Bronchial smooth muscle cell (primary cell): ENCODE results near the gene OPN1MW3. TPM values are rescaled to one million over a fixed set of nuclear protein-coding genes. Genes with fewer than 3 reads are reported as not detected.

ENCODE experiments used
- total RNA-seq: library from RNA; depleted of rRNA; stranded (reverse); fragments of >200 nt; gene quantifications from 2 replicates; pipeline ENCODE4 v1.2.1, GENCODE V29; 2014

Gene OPN1MW3
- not detected in 2 replicates for total RNA-seq

GRCh38 chrX:154257282-154257681 lies at the start of gene OPN1MW3:
Gene OPN1MW3, plus strand, starts transcription at chrX:154257582. Its CDS starts 38 bp downstream, at chrX:154257620.

DNA sequence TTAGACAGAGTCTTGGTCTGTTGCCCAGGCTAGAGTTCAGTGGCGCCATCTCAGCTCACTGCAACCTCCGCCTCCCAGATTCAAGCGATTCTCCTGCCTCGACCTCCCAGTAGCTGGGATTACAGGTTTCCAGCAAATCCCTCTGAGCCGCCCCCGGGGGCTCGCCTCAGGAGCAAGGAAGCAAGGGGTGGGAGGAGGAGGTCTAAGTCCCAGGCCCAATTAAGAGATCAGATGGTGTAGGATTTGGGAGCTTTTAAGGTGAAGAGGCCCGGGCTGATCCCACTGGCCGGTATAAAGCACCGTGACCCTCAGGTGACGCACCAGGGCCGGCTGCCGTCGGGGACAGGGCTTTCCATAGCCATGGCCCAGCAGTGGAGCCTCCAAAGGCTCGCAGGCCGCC lies 37.9 kb upstream of the OPN1MW3 start, which contains the start of gene OPN1MW2:
OPN1MW2 (plus strand) TSS at position 301 of the 400 bp plus-strand sequence; CDS start at position 361, 60 bp downstream.

GRCh38 chrX:154294791-154295574 lies 37.6 kb downstream of the OPN1MW3 start, which contains the start of gene TEX28:
Gene TEX28, minus strand, starts transcription at chrX:154295124. Its CDS starts 3,007 bp downstream, at chrX:154292117.

DNA sequence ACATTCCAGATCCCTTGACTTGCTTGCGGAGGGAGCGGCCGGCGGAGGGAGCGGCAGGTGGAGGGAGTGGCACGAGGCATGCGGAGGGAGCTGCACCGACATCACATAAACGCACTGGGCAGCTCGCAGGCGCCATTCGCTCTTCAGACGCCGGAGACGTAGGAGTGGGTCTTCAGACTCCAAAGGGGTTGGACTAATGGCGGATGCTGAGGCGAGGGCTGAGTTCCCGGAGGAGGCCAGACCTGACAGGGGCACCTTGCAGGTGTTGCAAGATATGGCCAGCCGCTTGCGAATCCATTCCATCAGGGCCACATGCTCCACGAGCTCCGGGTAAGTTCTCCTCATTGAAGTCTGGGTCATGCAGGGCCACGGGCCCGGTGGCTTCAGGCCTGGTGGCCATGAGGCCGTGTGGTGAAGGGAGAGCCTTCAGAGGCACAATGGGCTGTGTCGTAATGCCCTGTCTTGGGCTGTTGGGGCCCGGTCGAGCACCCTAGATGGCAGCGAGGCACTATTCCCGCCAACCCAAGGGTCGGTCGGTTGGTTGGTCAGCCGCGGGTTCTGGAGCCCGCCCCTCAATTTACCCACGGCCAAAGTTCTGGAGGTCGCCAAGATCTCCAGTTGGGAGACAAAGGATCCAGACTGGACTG lies 38.4 kb downstream of the OPN1MW3 start, which contains the start of gene TKTL1:
TKTL1 (plus strand) TSS at position 132 of the 647 bp plus-strand sequence; CDS start at position 197, 65 bp downstream.

Other genes starting within 250 kb of the OPN1MW3 start
- gene IRAK1, start 237.7 kb upstream of the OPN1MW3 start, total RNA-seq: 28.7 and 31.8 TPM in 2 replicates
- 13.1 and 15.4 TPM in 2 replicates for gene MECP2, start 159.9 kb upstream of the OPN1MW3 start, total RNA-seq
- not detected in 2 replicates for gene OPN1LW, start 113.3 kb upstream of the OPN1MW3 start, total RNA-seq
- gene OPN1MW, start 75.0 kb upstream of the OPN1MW3 start, total RNA-seq: not detected in 2 replicates
- gene OPN1MW2, start 37.8 kb upstream of the OPN1MW3 start, total RNA-seq: not detected in 2 replicates
- not detected in 2 replicates for gene TEX28, start 37.5 kb downstream of the OPN1MW3 start, total RNA-seq
- not detected in 2 replicates for gene TKTL1, start 38.2 kb downstream of the OPN1MW3 start, total RNA-seq
- gene FLNA, start 117.1 kb downstream of the OPN1MW3 start, total RNA-seq: 1,283 and 1,391 TPM in 2 replicates
- gene EMD, start 121.7 kb downstream of the OPN1MW3 start, total RNA-seq: 17.9 and 20.0 TPM in 2 replicates
- gene RPL10, start 140.8 kb downstream of the OPN1MW3 start, total RNA-seq: 1,700 and 2,148 TPM in 2 replicates
- gene DNASE1L1, start 151.7 kb downstream of the OPN1MW3 start, total RNA-seq: 48.6 and 76.1 TPM in 2 replicates
- gene TAFAZZIN, start 154.0 kb downstream of the OPN1MW3 start, total RNA-seq: 12.3 and 18.9 TPM in 2 replicates
- gene ATP6AP1, start 171.1 kb downstream of the OPN1MW3 start, total RNA-seq: 44.9 and 46.7 TPM in 2 replicates
- gene GDI1, start 179.6 kb downstream of the OPN1MW3 start, total RNA-seq: 86.7 and 124 TPM in 2 replicates
- gene FAM50A, start 186.6 kb downstream of the OPN1MW3 start, total RNA-seq: 118 and 128 TPM in 2 replicates
- 9.1 and 16.4 TPM in 2 replicates for gene PLXNA3, start 200.7 kb downstream of the OPN1MW3 start, total RNA-seq
- gene LAGE3, start 221.7 kb downstream of the OPN1MW3 start, total RNA-seq: 18.7 and 23.3 TPM in 2 replicates
- gene UBL4A, start 229.0 kb downstream of the OPN1MW3 start, total RNA-seq: 31.4 and 32.2 TPM in 2 replicates
- 9.5 and 11.3 TPM in 2 replicates for gene SLC10A3, start 233.0 kb downstream of the OPN1MW3 start, total RNA-seq